NCI-H2171 treated with DMSO at 0.1 percent for 48 hours (cell line): ENCODE measurements around the gene RALGAPA1.
"Not testable (repeated sequence)": the region's sequence is repeated elsewhere in the genome, so short reads cannot be mapped to it uniquely, and the experiment has no call there.

ENCODE experiments used
- DNase-seq: peaks from one replicate; lab custom pipeline; 2025; lab: John Stamatoyannopoulos, UW

Gene RALGAPA1

DNA sequence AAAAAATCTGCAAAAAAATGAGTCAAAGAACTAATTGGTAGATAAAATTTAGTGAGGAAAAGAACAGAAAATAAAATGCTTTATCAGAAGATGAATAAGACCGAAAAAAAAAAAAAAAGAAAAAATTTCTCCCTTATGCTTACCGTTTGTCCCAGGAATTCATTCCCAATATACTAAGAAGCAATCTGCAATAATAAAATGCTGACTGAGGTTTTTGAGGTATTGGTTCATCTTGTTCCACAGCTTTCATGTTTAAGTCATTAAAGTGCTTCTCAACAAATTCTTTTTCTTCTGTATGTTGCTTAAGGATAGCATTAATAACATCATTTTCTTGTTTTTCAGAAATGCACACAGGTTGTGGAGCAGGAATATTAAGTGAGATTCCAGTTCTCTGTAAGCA lies 182.1 kb downstream of the RALGAPA1 start:
- DNase-seq = not testable (repeated sequence)

GRCh38 chr14:35621996-35622395 lies 187.1 kb downstream of the RALGAPA1 start:
- DNase-seq = not testable (repeated sequence)

- not testable (repeated sequence) for DNase-seq
Measured at GRCh38 chr14:35619998-35620397, 189.1 kb downstream of the RALGAPA1 start.

DNA sequence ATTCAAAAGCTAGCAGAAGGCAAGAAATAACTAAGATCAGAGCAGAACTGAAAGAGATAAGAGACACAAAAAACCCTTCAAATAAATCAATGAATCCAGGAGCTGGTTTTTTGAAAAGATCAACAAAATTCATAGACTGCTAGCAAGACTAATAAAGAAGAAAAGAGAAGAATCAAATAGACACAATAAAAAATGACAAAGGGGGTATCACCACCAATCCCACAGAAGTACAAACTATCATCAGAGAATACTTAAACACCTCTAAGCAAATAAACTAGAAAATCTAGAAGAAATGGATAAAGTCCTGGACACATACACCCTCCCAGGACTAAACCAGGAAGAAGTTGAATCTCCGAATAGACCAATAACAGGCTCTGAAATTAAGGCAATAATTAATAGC lies 189.6 kb downstream of the RALGAPA1 start:
- not testable (repeated sequence) for DNase-seq

DNA sequence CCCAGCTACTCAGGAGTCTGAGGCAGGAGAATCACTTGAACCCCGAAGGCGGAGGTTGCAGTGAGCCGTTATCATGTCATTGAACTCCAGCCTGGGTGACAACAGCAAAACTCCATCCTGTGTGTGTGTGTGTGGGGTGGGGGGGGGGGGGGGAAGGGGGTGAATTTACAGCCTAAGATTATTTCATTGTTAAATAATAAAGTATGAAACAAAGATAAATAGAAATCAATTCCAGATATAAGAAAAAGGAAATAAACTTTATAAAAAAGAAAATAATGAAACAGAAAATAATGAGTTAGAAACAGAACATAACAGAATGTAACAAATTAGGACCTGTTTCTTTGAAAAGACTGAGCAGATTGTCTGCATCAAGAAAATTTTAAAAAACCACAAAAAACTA lies 191.6 kb downstream of the RALGAPA1 start:
- no peak for DNase-seq

DNA sequence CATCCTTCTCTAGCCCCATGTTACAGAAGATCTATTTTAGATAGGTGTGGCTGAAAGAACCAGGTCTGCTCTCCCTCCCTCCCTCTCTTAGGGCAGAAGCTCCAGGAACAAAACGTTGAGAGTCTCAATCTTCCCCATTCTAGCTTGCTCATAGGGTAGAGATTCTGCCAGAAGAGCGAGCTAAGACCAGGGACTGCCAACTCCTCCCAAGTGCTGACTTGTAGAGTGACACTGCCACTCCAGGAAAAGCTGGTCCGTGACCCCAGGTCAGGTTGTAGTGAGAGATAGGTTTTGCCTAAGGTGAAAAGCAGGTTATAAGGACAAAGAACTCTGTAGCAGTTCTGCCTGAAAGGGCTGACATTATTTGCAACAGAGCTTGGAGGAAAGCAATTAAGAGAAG lies 201.7 kb downstream of the RALGAPA1 start:
- DNase-seq = no peak

DNA sequence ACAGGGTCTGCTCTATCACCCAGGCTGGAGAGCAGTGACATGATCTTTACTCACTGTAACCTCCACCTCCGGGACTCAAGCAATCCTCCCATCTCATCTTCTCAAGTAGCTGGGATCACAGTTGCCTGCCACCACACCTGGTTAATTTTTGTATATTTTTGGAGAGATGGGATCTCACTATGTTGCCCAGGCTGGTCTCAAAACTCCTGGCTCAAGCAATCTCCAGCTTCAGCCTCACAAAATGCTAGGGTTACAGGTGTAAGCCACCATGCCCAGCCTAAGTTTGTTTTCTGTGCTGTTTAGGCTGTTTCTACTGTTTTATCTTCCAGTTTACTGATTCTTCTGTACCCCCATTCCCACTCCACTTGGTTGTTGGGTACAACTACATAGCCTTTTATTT lies 208.8 kb downstream of the RALGAPA1 start:
- no peak for DNase-seq

DNA sequence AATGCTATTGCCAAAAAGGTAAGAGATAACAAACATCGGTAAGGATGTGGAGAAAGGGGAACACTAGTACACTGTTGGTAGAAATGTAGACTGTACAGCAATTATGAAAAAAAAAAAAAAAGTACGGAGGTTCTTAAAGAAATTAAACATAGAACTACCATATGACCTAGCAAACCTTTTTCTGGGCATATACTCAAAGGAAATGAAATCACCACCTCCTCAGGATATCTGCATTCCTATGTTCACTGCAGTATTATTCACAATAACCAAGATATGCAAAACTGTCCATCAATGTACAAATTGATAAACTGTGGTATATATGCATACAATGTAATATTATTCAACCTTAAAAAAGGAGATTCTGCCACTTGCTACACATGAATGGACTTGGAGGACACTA lies 214.5 kb downstream of the RALGAPA1 start:
- no peak for DNase-seq

DNA sequence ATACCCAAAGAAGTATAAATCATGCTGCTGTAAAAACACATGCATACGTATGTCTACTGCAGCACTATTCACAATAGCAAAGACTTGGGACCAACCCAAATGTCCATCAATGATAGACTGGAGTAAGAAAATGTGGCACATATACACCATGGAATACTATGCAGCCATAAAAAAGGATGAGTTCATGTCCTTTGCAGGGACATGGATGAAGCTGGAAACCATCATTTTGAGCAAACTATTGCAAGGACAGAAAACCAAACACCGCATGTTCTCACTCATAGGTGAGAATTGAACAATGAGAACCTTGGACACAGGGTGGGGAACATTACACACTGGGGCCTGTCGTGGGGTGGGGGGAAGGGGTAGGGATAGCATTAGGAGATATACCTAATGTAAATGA lies 221.7 kb downstream of the RALGAPA1 start:
- DNase-seq = not testable (repeated sequence)

GRCh38 chr14:35578639-35579038 lies 230.5 kb downstream of the RALGAPA1 start:
- no peak for DNase-seq

DNA sequence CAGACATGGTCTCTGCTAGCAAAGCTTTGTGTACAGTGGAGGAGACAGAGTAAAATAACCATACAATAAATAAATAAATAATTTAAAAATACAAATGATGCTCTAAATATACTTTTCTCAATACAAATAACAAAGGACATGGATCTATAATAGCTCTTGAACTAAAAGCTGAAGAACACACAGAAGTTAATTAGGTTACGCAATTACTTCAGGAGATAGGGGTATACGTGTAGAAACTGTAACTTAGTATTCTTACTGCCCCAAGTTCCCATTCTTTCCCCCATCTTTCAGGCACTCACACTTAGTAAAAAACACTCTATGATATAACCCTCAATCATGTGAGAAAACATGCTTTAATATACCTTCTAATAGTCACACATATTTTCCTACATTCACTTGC lies 231.0 kb downstream of the RALGAPA1 start:
- no peak for DNase-seq

DNA sequence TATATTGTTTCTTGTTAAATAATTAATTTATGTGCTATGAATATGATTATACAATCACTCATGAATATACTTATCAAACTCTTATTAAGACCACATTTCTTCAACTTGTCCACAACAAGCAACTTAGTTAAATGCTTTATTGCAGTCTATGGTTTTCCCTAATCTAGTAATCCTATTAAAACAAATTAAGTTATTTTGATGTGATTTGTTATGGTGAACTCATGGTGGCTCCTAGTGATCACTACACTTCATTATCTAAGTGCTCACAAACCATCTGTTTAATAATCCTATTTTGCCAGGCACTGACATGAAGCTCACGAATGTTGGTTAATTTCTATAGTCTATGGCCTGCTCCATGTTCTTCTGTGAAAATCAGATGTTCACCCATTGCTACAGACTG lies 232.2 kb downstream of the RALGAPA1 start:
- DNase-seq = no peak

GRCh38 chr14:35576260-35576659 lies 232.8 kb downstream of the RALGAPA1 start:
- no peak for DNase-seq

GRCh38 chr14:35573911-35574310 lies 235.2 kb downstream of the RALGAPA1 start:
- peak; percentile 41 for DNase-seq

DNA sequence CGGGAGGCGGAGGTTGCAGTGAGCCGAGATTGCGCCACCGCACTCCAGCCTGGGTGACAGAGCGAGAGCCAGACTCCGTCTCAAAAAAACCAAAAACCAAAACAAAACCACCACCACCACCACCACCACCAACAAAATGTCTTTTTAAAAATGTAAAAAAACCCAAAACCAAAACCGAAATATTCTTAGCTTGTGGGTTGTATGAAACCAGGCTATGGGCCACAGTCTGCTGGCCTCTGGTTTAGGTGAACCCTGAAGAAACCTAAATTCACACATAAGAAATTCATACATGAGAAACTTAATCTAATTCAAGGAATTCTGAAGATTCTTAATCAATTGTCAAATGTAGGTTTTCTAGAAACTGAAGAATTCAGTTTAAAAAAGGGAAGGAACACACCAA lies 237.5 kb downstream of the RALGAPA1 start:
- DNase-seq = no peak

- no peak for DNase-seq
Measured at GRCh38 chr14:35565871-35566464, 243.1 kb downstream of the RALGAPA1 start.

DNA sequence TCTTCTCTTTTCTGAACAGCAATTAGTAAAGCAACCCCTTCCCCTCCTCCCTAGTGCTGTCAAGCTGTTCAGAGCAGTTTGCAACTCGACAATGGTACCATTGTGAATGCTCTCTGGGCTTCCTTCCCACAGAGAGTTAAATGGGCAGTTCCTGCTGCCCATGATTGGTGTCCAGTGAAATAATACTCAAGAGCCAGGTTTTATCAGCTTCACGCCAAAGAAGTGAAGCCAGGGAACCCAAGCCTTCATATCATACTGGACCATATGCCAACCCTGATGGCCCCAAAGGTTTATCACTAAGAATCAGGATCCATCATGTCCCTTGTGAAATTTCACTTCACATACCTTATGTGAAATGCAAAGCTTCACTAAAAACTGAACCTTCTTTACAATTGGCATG lies 250.4 kb downstream of the RALGAPA1 start:
- DNase-seq = peak; percentile 69

- no peak for DNase-seq
Measured at GRCh38 chr14:35557221-35557747, 251.8 kb downstream of the RALGAPA1 start.

GRCh38 chr14:35556548-35556947 lies 252.5 kb downstream of the RALGAPA1 start:
- DNase-seq = peak; percentile 92

DNA sequence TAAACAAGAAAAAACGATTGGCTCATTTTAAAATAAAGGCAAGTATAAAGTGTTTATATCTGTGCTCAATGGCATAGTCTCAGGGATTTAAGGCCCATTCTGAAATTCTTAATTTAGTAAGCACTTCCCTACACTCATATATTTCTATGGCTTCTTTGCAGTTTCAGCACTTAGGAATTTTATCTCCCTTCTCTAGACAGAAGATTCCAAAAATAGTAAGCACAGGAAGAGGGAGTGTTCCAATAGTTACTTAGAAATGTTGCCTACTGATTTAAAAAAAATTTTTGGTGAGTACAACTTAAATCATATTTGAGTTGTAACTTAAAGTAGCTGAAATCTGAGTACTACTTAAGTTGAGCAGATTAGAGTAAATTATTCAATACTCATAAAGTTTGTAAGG lies 255.3 kb downstream of the RALGAPA1 start:
- DNase-seq = no peak

DNA sequence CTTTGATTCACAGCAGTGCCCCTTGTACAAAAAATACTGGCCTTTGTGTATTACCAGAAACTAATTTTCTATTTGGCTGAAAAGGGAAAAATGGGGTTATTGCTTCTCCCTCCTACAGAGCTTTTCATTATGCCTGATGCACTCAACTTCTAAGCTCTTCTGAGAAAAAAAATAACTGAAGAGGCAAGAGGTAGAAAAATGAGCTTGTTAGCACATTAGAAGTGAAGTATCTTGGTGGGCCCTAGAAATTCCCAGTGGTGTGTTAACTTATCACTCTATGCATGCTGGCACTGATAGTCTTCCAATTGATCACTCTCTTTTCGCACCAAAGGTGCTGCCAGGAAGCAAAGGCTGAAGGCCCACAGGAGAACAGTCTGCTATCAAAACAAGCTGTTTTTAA lies 258.0 kb downstream of the RALGAPA1 start:
- no peak for DNase-seq

DNA sequence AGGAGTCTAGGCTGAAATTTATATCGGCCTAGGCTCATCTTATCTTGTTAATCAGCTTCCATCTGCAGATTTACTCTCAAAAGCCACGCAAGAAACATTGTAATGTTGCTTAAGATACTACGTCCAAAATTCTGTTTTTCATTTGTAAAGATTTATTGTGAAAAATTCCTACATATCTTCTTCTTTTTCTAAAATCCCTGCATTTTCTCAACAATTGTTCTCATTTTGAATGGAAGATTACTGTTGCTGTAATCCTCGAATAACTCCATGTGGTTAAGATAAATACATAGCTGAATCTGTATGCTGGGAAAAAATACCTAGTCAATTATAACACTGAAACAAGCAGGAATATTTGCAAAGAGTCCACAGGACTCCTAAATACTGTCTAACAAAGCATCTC lies 259.5 kb downstream of the RALGAPA1 start:
- no peak for DNase-seq

DNA sequence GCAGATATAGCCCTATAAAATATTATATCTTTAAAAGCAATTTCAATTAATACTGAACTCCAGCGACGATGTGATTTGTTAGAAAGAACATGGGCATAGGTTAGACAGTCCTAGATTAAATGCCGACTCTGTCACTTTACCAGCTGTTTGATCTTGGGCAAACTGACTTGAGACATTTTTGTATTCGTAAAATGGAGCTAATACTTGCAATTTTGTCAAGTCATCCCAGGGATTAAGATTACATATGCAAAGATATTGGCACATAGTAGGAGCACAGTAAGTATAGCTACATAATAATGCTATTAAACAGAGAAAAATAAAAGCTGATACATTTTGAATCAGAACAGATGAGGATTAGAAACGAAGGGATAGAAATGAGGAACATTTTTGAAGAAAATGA lies 266.1 kb downstream of the RALGAPA1 start:
- DNase-seq = no peak

GRCh38 chr14:35539969-35540368 lies 269.1 kb downstream of the RALGAPA1 start:
- no peak for DNase-seq
